NT2/D1 (cell line): ENCODE measurements around the gene ENTPD7.

ENCODE experiments used
- YY1 ChIP-seq: IDR thresholded peaks from 2 replicates; pipeline ENCODE4 v1.6.1; 2011; ENCODE audit not compliant: insufficient read length, insufficient read depth
- ZNF274 ChIP-seq: IDR thresholded peaks from 2 replicates; pipeline ENCODE4 v1.6.1; 2011; ENCODE audit warnings: mild to moderate bottlenecking, low read depth, low read length

DNA sequence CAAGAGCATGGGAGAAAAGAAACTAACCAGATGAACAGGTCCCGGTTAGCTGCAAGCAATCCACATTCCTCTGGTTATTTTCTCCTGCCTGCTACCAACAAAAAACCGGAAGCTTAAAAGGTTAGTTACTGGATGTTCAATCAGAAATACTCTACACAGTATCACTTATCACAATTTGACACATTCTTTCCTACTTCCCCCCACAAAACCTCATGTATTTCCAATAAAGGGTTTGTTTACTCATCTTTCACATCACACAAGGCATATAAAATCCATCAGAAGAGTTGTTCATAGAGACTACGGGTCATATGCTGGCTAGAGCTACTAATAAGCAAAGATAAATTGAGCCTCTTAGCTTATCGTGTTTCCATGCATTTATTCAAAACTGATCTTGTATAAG is 43.9 kb upstream of the ENTPD7 start:
- TF ChIP-seq YY1 (no peak), ZNF274 (no peak)
